Measurements from ENCODE around the gene PPFIA1.

Gene PPFIA1

DNA sequence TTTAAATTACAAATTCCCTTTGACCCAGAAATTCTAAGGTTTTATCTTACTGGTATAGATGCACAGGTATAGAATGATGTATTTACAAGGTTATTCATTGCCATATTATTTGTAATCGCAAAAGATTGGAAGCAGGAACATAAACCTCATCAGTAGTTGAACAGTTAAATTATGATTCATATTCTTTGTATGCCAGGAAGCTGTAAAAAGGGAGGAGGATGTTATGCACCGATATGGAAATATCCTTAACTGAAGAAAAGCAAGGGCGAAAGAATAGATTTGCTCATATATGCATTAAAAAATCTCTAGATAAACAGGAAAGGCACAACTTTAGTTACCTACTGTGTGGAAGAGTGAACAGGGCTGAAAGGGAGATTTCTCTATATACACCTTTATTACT, 36.7 kb downstream of the PPFIA1 start:
- H3K4me1 ChIP-seq (ENCODE audit: control insufficient read depth, insufficient read depth, low read depth, low read length), result peaks cover 17% of the 10 kb centered on the region
- H2BK15ac ChIP-seq (ENCODE audit: low read depth, poor library complexity, severe bottlenecking), result no peak overlapping the region
- peaks cover 35% of the 10 kb centered on the region for H3K79me1 ChIP-seq (replicated peaks; ENCODE audit: low read length, poor library complexity, severe bottlenecking)
- no peak overlapping the region for H3K23ac ChIP-seq (ENCODE audit: low read length in 2 of 2)
- H3K36me3 ChIP-seq (ENCODE audit: control insufficient read depth in 1 of 2, insufficient read depth in 2 of 2, low read depth in 1 of 2, low read length in 2 of 2), result peaks cover 0 to 21% of the 10 kb centered on the region in 2 experiments
- H3K4me3 ChIP-seq (ENCODE audit: insufficient read depth in 1 of 2, low read depth in 1 of 2, low read length in 2 of 2), result no peak overlapping the region
- no peaks in the 10 kb centered on the region for H3K27me3 ChIP-seq (ENCODE audit: control insufficient read depth in 1 of 2, insufficient read depth in 1 of 2, low read length in 2 of 2)
- no peak overlapping the region for H3K4ac ChIP-seq (ENCODE audit: low read depth in 1 of 2, low read length in 2 of 2)
- no peak for DNase-seq
- no peak overlapping the region for H4K91ac ChIP-seq (ENCODE audit: low read length)
- no peak overlapping the region for H2BK5ac ChIP-seq (ENCODE audit: low read depth, low read length, poor library complexity, severe bottlenecking)
- no CpG with 5 or more reads among the region's 3 CpGs for WGBS
- H3K14ac ChIP-seq (ENCODE audit: low read length in 2 of 2), result no peak overlapping the region
- H2AFZ ChIP-seq (ENCODE audit: low read depth, low read length), result no peak overlapping the region
- peak overlapping the region; percentile 48 for H3K9ac ChIP-seq (ENCODE audit: low read length)
- peak overlapping the region; percentile 52 for H3K27ac ChIP-seq (ENCODE audit: low read length, poor library complexity, severe bottlenecking)
- no peak overlapping the region for H2BK120ac ChIP-seq (ENCODE audit: low read depth, low read length)
- H4K8ac ChIP-seq (ENCODE audit: low read length), result no peak overlapping the region
- H3K18ac ChIP-seq (ENCODE audit: low read depth in 1 of 2, low read length in 2 of 2), result no peak overlapping the region
- H3K4me2 ChIP-seq (ENCODE audit: low read length, poor library complexity, severe bottlenecking), result no peak overlapping the region
- H3K9me3 ChIP-seq (ENCODE audit: control insufficient read depth, low read length), result no peaks in the 10 kb centered on the region
- no peak overlapping the region for H2AK5ac ChIP-seq (ENCODE audit: low read length, severe bottlenecking)
- H2BK12ac ChIP-seq (ENCODE audit: low read length in 2 of 2), result no peak overlapping the region

DNA sequence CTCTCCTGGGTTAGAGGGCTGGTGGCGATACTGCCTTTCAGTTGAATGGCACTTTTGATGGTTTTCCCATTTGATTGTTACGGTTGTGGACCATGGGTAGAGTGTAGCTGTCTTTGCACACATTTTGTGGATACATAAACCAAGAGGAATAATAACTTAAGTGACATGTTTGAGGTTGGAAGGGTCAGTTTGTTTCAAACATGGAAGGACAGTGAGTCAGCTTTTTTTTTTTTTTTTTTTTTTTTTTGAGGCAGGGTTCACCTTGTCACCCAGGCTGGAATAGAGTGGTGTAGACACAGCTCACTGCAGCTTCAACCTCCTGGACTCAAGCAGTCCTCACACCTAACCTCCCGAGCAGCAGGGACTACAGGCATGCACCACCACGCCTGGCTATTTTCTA, 41.1 kb downstream of the PPFIA1 start:
- H2BK15ac ChIP-seq (ENCODE audit: low read depth, poor library complexity, severe bottlenecking), result no peak overlapping the region
- H3K4me1 ChIP-seq (ENCODE audit: control insufficient read depth, insufficient read depth, low read depth, low read length), result peaks cover 23% of the 10 kb centered on the region
- no peak overlapping the region for H3K23ac ChIP-seq (ENCODE audit: low read length in 2 of 2)
- no peak overlapping the region for H4K91ac ChIP-seq (ENCODE audit: low read length)
- H2BK12ac ChIP-seq (ENCODE audit: low read length in 2 of 2), result no peak overlapping the region
- H3K4me2 ChIP-seq (ENCODE audit: low read length, poor library complexity, severe bottlenecking), result no peak overlapping the region
- H3K9me3 ChIP-seq (ENCODE audit: control insufficient read depth, low read length), result no peaks in the 10 kb centered on the region
- no peak overlapping the region for H3K4ac ChIP-seq (ENCODE audit: low read depth in 1 of 2, low read length in 2 of 2)
- H4K8ac ChIP-seq (ENCODE audit: low read length), result no peak overlapping the region
- no peak overlapping the region for H2BK120ac ChIP-seq (ENCODE audit: low read depth, low read length)
- H3K27me3 ChIP-seq (ENCODE audit: control insufficient read depth in 1 of 2, insufficient read depth in 1 of 2, low read length in 2 of 2), result no peaks in the 10 kb centered on the region
- WGBS, result 98% methylated on average over 3 of the region's 4 CpGs
- H3K14ac ChIP-seq (ENCODE audit: low read length in 2 of 2), result no peak overlapping the region
- peak overlapping the region; percentile 23 for H2AK5ac ChIP-seq (ENCODE audit: low read length, severe bottlenecking)
- no peak overlapping the region for H3K9ac ChIP-seq (ENCODE audit: low read length)
- DNase-seq, result no peak
- H3K36me3 ChIP-seq (ENCODE audit: control insufficient read depth in 1 of 2, insufficient read depth in 2 of 2, low read depth in 1 of 2, low read length in 2 of 2), result peaks cover 3 to 18% of the 10 kb centered on the region in 2 experiments
- no peak overlapping the region for H3K4me3 ChIP-seq (ENCODE audit: insufficient read depth in 1 of 2, low read depth in 1 of 2, low read length in 2 of 2)
- H3K18ac ChIP-seq (ENCODE audit: low read depth in 1 of 2, low read length in 2 of 2), result no peak overlapping the region
- no peak overlapping the region for H3K27ac ChIP-seq (ENCODE audit: low read length, poor library complexity, severe bottlenecking)
- no peak overlapping the region for H2BK5ac ChIP-seq (ENCODE audit: low read depth, low read length, poor library complexity, severe bottlenecking)
- H2AFZ ChIP-seq (ENCODE audit: low read depth, low read length), result no peak overlapping the region
- H3K79me1 ChIP-seq (replicated peaks; ENCODE audit: low read length, poor library complexity, severe bottlenecking), result peaks cover 28% of the 10 kb centered on the region

DNA sequence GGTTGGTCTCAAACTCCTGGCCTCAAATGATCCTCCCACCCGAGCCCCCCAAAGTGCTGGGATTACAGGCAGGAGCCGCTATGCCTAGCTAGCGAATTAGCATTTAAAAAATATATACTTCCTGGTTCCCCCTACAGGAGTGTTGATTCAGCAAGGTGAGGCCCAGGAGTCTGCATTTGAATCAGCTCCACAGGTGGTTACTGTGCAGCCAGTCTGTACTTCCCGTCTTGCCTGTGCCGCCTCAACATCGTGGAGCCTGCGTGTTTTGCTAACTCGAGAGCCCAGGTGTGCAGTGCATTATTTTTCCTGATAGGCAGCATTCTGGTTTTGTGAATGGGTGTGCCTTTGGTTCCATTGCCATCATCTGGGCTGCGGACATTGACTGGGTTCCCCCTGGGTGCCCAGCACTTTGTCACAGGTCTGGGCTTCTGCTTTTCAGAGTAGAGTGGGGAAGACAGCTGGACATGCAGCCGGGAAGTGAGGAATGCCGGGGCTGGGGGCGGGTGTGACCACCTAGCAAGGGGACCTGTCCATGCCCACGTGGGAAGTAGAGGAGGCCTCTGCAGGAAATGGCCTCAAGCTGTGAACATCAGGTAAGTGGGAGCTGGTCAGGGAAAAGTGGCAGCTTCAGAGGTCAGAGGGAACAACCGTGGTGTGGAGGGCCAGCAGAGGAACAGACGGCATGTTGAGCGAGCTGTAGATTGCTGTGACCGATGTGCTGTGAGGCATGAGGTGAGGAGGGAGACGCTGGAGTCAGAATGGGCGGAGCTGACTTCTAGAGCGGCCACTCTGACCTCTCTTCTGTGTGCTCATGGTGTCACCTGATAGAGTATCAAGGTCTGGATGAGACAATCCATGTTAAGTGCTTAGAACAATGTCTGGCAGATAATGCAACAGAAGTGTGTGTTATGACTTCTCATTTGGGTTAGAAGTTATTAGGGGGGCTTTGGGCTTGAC, 42.2 kb downstream of the PPFIA1 start:
- H2BK12ac ChIP-seq (ENCODE audit: low read length in 2 of 2), result no peak overlapping the region
- DNase-seq, result no peak
- H3K4me1 ChIP-seq (ENCODE audit: control insufficient read depth, insufficient read depth, low read depth, low read length), result peaks cover 21% of the 10 kb centered on the region
- H4K8ac ChIP-seq (ENCODE audit: low read length), result no peak overlapping the region
- no peak overlapping the region for H3K18ac ChIP-seq (ENCODE audit: low read depth in 1 of 2, low read length in 2 of 2)
- H2BK15ac ChIP-seq (ENCODE audit: low read depth, poor library complexity, severe bottlenecking), result no peak overlapping the region
- H2BK120ac ChIP-seq (ENCODE audit: low read depth, low read length), result no peak overlapping the region
- no peak overlapping the region for H2BK5ac ChIP-seq (ENCODE audit: low read depth, low read length, poor library complexity, severe bottlenecking)
- no peaks in the 10 kb centered on the region for H3K9me3 ChIP-seq (ENCODE audit: control insufficient read depth, low read length)
- no peak overlapping the region for H3K4me3 ChIP-seq (ENCODE audit: insufficient read depth in 1 of 2, low read depth in 1 of 2, low read length in 2 of 2)
- no peak overlapping the region for H3K4ac ChIP-seq (ENCODE audit: low read depth in 1 of 2, low read length in 2 of 2)
- H3K14ac ChIP-seq (ENCODE audit: low read length in 2 of 2), result no peak overlapping the region
- H3K36me3 ChIP-seq (ENCODE audit: control insufficient read depth in 1 of 2, insufficient read depth in 2 of 2, low read depth in 1 of 2, low read length in 2 of 2), result peaks cover 3 to 18% of the 10 kb centered on the region in 2 experiments
- WGBS, result 84% methylated on average over 20 of the region's 20 CpGs
- H2AK5ac ChIP-seq (ENCODE audit: low read length, severe bottlenecking), result no peak overlapping the region
- H3K27me3 ChIP-seq (ENCODE audit: control insufficient read depth in 1 of 2, insufficient read depth in 1 of 2, low read length in 2 of 2), result no peaks in the 10 kb centered on the region
- peaks cover 30% of the 10 kb centered on the region for H3K79me1 ChIP-seq (replicated peaks; ENCODE audit: low read length, poor library complexity, severe bottlenecking)
- H4K91ac ChIP-seq (ENCODE audit: low read length), result no peak overlapping the region
- no peak overlapping the region for H3K4me2 ChIP-seq (ENCODE audit: low read length, poor library complexity, severe bottlenecking)
- H3K27ac ChIP-seq (ENCODE audit: low read length, poor library complexity, severe bottlenecking), result no peak overlapping the region
- H2AFZ ChIP-seq (ENCODE audit: low read depth, low read length), result no peak overlapping the region
- no peak overlapping the region for H3K23ac ChIP-seq (ENCODE audit: low read length in 2 of 2)
- no peak overlapping the region for H3K9ac ChIP-seq (ENCODE audit: low read length)

DNA sequence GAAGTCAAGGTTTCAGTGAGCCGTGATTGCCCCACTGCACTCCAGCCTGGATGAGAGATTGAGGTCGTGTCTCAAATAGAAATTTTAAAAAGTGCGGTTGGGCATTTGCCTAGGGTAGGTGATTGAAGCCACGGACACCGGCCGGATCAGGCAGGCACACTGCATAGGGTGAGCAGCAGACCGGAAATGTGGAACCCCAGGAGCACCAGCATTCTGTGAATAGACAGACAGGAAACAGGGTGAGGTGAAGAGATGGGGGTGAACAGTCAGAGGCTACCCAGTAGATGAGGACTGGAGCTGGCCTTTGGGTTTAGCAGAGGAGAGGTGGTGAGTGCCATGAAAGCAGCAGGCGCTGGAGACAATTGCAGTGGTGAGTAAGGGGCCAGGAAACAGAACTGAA, 43.5 kb downstream of the PPFIA1 start:
- Histone ChIP-seq H3K14ac (ENCODE audit: low read length in 2 of 2) (no peak overlapping the region), H4K8ac (ENCODE audit: low read length) (no peak overlapping the region), H2BK12ac (ENCODE audit: low read length in 2 of 2) (no peak overlapping the region), H2BK15ac (ENCODE audit: low read depth, poor library complexity, severe bottlenecking) (no peak overlapping the region), H4K91ac (ENCODE audit: low read length) (no peak overlapping the region), H3K18ac (ENCODE audit: low read depth in 1 of 2, low read length in 2 of 2) (no peak overlapping the region), H2AFZ (ENCODE audit: low read depth, low read length) (no peak overlapping the region), H3K79me1 (replicated peaks; ENCODE audit: low read length, poor library complexity, severe bottlenecking) (peaks cover 41% of the 10 kb centered on the region), H3K4ac (ENCODE audit: low read depth in 1 of 2, low read length in 2 of 2) (no peak overlapping the region), H3K36me3 (ENCODE audit: control insufficient read depth in 1 of 2, insufficient read depth in 2 of 2, low read depth in 1 of 2, low read length in 2 of 2) (peaks cover 9 to 26% of the 10 kb centered on the region in 2 experiments), H3K27ac (ENCODE audit: low read length, poor library complexity, severe bottlenecking) (peak overlapping the region; percentile 90), H3K4me1 (ENCODE audit: control insufficient read depth, insufficient read depth, low read depth, low read length) (peaks cover 21% of the 10 kb centered on the region), H3K4me2 (ENCODE audit: low read length, poor library complexity, severe bottlenecking) (peak overlapping the region; percentile 59), H2BK120ac (ENCODE audit: low read depth, low read length) (no peak overlapping the region), H2AK5ac (ENCODE audit: low read length, severe bottlenecking) (peak overlapping the region; percentile 58), H3K23ac (ENCODE audit: low read length in 2 of 2) (peak overlapping the region in 1 of 2 experiments; percentile 63), H3K9ac (ENCODE audit: low read length) (no peak overlapping the region), H3K4me3 (ENCODE audit: insufficient read depth in 1 of 2, low read depth in 1 of 2, low read length in 2 of 2) (no peak overlapping the region), H3K27me3 (ENCODE audit: control insufficient read depth in 1 of 2, insufficient read depth in 1 of 2, low read length in 2 of 2) (no peaks in the 10 kb centered on the region), H2BK5ac (ENCODE audit: low read depth, low read length, poor library complexity, severe bottlenecking) (no peak overlapping the region), H3K9me3 (ENCODE audit: control insufficient read depth, low read length) (no peaks in the 10 kb centered on the region)
- WGBS, result 95% methylated on average over 8 of the region's 8 CpGs
- DNase-seq, result no peak

Measured in mesenchymal stem cell (in vitro differentiated cells and primary cell).